GM18508 (cell line): ENCODE data around the gene STK4.
"Not testable (repeated sequence)": the region's sequence is repeated elsewhere in the genome, so short reads cannot be mapped to it uniquely, and the experiment has no call there.

Source experiments
- ATAC-seq: cut with Tn5 transposase; IDR thresholded peaks from one replicate; pipeline ENCODE4 v1.9.1; 2021; ENCODE audit warnings: moderate number of reproducible peaks; ENCODE audit not compliant: insufficient read depth, unreplicated experiment

The STK4 gene

GRCh38 chr20:45049904-45050471, 83.7 kb downstream of the STK4 start:
- no peak for ATAC-seq

- no peak for ATAC-seq
Observed at GRCh38 chr20:45051204-45052060, 85.1 kb downstream of the STK4 start.

DNA sequence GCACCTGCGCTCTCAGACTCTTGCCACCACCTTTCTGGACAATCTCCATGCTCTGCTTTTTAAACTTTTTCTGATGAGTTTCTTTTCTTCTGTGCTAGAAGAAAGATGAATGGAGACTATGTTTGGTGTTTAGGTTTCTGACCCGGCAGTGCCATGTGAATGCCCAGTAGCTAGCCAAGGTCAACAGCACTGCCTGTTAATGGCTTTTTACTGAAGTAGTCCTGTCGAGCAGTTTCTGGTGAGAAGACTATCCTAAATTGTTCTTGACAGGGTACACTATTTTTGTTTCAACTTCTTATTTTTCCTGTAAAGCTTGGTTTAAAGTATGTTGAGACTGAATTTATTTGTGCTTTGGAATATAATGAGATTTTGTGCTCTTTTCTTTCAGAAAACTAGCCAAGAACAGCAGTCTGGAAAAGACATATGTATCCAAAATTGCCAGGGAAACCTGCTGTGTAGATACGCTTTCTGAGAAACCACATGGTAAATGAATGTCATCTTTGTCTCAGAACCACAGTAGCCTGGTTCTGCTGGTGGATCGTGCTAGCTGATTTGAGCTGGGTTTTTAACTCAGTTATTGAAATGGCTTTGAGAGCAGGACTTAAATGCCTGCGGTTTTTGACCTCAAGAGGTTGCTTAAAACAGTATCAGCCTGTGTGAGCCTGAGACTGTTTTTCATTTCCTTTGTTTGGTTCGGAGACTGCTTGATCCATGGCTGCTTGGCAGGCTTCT, 86.6 kb downstream of the STK4 start:
- no peak for ATAC-seq

DNA sequence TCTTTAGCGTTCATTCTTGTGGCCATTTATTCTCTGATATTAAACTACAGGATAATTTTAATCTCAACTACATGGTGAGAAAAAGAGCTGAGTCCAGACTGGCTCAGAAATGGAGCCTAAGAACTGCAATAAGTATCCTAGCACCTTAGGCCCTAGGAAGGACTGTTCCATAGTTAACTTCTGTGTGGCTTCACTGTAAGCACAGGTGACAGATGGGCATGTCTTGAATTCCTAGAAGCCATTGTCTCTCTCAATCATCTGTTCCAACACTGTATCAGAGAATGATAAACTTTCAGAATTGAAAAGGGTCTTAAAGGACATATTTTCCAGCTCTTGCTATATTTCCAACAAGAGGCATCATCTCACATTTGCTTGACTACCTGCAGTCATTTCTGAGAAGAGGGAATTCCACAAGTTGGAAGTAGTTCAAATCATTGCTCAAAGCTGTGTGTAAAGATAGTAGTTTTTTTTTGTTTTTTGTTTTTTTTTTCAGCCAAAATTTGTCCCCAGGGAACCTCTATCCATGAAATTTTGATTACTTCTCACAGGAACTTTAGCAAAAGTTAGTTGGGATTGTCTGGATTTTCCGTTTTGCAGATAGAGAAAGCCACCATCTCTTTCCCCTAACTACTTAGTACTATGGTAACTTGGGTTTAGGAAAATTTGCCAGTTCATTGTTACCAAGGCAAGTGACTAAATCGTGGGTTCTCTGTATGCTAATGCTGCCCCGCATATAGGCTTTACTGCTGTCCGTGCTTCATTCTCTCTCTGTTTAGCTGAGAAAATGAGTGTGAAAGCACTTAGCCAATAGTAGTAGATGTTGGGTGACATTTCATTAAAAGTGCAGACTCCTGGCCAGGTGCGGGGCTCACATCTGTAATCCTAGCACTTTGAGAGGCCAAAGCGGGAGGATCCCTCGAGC, 87.4 kb downstream of the STK4 start:
- ATAC-seq = no peak

DNA sequence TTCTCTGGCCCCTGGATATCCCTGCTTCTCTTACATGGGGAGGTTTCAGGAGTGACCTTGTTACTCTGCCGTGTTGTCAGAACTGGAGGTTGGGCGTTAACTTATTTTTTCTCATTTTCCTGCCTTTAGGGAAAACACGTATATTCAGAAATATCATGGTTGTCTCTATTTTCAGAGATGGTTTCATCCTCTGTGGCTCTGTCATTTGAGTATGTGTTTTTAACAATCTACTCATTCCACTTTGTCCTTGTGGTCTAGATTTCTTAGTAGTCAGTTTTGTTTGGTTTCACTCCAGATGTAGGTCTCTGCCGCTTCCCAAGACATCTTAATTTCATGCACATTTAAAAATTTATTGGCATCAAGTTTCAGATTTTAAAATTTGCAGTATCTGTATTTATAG, 88.7 kb downstream of the STK4 start:
- no peak for ATAC-seq

- no peak for ATAC-seq
Observed at GRCh38 chr20:45056473-45057173, 90.3 kb downstream of the STK4 start.

GRCh38 chr20:45058168-45058850, 92.0 kb downstream of the STK4 start:
- ATAC-seq = no peak

- no peak for ATAC-seq
Observed at GRCh38 chr20:45059022-45059728, 92.9 kb downstream of the STK4 start.

DNA sequence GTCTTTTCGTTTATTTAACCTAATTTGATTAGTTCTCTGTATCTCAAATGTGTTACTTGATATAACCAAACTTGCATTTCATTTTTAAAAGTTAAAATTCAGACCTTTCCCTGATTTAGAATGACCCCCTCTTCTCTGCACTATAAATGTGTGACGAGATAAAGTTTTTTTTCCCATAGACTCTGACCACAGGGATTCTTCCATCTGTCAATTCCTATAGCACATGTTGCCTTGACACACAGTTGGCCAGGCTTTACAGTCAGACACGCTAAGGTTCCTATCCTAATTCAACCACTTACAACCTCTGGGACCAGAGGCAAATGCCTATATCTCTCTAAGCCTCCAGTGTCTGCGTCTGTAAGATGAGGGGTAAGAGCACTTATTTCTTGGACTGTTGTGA, 94.0 kb downstream of the STK4 start:
- no peak for ATAC-seq

GRCh38 chr20:45061244-45061643, 94.9 kb downstream of the STK4 start:
- ATAC-seq = no peak

- ATAC-seq = not testable (repeated sequence)
Observed at GRCh38 chr20:45063107-45063506, 96.8 kb downstream of the STK4 start.

DNA sequence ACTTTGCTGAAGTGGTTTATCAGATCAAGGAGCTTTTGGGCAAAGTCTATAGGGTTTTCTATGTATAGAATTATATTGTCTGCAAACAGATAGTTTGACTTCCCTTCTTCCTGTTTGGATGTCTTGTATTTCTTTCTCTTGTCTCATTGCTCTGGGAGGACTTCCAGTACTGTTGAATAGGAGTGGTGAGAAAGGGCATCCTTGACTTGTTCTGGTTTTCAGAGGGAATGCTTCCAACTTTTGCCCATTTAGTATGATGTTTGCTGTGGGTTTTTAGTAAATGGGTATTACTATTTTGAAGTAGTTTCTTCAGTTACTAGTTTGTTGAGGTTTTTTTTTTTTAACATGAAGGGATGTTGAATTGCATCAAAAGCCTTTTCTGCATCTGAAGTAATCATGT, 98.5 kb downstream of the STK4 start:
- no peak for ATAC-seq

DNA sequence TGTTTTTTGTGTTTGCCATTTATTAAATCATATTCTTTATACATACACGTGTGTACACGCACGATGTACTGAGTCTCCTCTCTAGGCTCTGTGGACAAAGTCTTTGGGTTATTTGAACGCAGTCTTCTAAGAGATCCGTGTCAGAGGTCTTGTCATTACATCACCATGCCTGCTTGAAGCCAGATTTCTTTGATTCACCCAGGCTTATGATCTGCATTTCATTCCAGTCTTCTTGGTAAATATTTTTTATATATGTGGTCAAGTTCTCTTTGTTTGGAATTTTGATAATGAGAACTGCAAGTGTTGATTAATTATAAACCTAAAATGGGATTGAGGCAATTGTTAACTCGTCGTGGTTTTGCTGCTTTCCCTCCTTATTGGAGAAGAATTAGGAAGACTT, 100.1 kb downstream of the STK4 start:
- ATAC-seq = no peak

GRCh38 chr20:45067087-45067486, 100.8 kb downstream of the STK4 start:
- ATAC-seq = no peak

GRCh38 chr20:45067558-45067957, 101.2 kb downstream of the STK4 start:
- no peak for ATAC-seq

- no peak for ATAC-seq
Observed at GRCh38 chr20:45069261-45069660, 102.9 kb downstream of the STK4 start.

DNA sequence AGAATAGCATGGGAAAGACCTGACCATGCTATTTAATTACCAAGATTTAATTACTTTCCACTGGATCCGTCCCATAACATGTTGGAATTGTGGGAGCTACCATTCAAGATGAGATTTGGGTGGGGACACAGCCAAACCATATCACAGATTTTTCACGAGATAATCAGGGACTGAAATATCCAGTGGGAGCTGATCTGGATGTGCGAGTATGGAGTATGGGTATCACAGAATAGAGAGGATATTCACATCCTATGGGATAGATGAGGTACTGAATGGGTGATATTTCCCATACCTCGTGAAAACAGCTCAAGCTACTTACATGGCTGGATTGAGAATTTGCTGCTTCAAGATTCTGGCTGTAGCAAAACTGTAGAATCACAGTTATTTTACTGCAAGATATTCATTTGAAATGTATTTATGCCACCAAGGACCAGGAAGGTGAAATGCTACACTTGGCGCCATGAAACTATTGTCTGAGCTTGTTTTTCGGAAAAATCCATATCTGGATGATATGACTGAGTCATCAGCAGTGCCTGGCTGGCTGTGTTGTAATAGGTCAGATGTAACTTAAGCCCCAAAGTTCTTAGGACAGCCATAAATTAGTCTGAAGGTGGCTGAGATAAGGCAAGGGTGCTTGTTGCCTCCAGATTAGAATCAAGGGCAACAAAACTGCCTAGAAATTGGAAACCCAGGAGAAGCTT, 104.8 kb downstream of the STK4 start:
- ATAC-seq = no peak

DNA sequence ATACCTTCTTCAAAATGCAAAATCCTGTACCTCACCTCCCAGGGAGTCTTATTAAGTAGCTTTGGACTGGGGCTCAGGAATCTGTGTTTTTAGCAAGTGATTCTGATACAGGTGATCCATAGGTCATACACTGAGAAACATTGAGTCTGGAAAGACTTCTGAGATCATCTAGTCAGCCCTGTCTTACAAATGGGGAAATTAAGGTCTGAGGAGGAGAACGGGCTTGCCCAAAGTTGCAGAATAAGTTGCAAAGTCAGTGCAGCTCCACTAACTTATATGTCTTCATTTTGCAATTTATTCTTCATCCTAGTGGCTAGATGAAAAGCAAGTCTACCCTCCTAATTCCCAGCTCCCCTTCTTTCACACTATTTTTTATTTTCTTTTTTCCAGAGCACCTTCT, 105.8 kb downstream of the STK4 start:
- ATAC-seq = no peak
